ENCODE measurements around the gene LY6G5C.
A peak's percentile ranks its signal among the peaks of the same experiment; 100 is the strongest.
"Not testable (repeated sequence)": the region's sequence is repeated elsewhere in the genome, so short reads cannot be mapped to it uniquely, and the experiment has no call there.

The LY6G5C gene

DNA sequence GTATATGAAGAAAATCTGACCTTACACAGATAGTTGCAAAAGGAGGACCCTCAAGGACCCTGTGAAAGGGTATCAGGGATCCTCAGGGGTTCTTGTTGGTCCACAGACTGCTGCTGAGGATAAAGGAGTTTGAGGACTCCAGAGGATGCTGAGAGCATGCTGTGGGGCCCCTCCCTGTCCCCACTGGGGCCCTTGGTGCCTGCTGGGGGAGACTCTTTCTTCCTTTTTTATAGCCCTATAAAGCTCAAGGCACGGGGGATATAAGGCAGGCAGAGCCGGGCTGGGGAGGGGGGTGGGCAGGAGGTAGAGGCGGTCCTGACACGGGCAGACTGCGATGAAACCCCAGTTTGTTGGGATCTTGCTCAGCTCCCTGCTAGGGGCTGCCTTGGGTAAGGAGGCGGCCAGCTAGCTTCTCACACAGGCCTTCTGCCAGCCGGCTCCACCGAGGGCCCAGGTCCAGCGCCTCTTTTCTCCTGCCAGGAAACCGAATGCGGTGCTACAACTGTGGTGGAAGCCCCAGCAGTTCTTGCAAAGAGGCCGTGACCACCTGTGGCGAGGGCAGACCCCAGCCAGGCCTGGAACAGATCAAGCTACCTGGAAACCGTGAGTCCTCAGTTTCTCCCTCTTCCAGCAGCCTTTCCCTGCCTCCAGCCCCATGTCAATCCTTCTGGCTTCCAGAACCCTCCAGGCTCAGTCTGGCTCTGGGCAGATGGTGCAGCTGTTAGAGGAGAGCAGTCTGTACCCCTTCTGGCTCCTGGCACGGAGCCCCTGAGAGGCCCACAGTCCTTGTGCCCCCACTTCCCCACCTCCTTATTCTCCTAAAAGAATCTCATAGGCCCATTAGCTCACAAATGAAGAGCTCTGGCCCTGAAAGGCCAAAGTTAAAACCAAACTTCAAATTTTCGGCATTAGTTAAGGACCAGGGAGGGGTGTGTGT is 34.4 kb upstream of the LY6G5C start, which contains the start of gene LY6G6D:
Gene LY6G6D, plus strand, starts transcription at position 327 of the 937 bp plus-strand sequence. Its CDS starts 8 bp downstream, at position 335.
- DNase-seq: no peak

DNA sequence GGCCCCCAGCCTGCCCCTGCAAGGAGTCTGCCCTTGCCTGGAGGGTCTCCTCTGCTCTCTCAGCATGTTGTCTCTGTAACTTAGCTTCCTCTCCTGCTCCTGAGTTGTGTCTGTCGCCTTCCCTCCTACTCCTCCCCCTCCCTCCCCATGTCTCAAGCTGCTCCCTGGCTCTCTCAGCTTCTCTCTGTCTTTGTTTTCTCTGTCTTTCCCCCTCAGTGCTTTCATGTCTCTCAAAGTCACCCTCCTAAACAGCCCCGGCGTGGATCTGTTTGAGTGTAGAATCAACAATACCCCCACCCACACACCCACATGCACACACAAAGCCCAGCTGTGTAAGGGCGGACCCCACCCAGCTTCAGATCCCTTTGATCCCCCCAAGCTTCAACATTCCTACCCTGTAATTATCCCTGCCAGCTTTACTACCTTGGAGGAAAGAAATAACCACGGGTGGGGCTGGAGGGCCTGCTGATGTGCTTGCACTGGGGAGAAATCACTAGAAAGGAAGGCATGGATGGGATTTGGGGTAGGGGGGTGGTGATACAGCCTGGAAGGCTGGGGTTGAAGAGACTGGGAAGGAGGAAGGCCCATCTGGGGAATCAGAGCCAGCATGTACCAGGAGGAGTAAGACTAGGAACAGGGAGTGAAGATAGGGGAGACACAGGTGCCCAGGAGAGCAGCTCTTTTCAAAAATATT is 33.3 kb upstream of the LY6G5C start:
- no peak for DNase-seq

DNA sequence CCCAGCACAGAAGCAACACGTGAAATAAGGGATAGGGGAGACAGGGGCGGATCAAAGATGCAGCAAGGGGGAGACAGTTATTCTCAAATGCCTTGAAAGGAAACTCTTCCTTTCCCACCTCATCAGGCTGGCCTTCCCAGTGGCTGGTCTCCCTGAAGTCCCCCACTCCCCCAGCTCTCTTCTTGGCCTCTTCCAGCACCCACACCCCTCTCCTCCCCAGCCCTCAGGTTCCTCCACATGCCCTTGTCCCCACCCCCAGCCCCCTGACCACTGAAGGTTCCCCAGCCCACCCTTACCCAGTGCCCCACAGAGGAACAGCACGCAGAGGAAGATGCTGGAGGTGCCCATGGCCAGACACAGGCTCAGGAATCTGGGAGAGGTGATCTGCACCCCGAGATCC is 32.6 kb upstream of the LY6G5C start:
- DNase-seq: no peak

DNA sequence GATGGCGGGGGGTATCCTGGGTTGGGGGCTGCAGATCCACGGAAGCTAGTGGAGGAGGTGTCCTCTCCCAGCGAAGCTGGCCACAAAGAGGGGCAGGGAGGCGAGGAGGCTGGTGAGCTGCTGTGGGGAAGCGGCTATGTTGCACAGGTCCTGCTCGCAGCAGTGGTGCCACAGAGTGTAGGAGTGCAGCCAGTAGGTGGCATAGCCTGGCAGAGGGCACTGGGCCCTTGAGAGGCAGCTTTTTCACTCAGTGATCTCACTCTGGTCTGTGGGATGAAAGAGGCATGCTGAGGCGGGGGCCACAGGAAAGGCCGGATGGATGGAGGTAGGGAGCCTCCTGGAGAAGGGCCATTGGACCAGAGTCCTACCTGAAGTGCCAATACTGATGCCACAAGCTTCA is 31.4 kb upstream of the LY6G5C start:
- no peak for DNase-seq

DNA sequence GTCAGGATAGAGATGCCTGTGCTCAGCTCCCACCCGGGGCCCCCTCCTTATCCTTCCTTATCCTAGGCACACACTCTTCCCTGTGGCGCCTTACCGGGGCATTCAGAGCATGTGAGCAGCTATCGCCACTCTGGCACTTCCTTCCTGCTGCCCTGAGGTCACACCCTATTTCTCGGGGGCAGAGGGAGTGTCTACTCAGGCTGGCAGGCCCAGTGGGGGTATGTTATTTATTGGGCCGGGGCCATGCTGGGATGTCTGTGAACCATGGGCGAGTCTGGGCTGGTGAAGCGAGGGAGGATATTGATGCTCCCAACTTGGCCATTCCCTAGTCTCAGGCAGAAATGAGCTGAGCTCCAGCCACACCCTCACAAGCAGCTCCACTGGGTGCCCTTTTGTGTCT is 30.4 kb upstream of the LY6G5C start:
- peak; percentile 40 for DNase-seq

DNA sequence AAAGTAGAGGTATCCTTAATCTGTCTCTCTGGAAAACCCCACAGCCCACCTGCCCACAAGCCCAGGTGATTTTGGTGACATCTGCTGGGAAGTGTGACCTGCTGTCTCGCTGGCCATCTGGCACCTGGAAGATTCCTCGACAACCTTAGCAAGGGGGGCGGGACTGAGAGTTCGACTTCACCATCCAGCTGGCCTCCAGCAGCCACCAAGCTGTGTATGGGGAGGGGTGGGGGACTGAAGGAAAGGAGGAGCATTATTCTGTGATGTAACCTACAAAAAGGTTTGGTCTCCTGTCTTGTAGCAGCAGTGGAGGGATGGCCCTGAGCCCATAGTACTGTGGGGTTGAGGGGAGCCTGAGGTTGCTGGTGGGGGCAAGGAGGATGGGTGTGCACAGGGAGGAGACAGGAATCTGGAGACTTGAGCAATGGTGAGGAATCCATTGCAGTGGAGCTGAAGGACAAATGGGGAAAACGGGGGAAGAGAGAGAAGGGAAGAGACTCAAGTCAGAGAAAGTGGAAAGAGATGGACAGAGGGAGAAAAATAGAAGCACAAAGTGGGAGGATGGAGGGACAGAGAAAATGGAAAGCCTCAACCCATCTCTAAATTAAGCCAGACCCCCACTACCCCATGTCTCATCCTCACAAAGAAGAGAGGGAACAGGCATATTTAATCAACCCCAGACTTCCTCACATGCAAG is 29.8 kb upstream of the LY6G5C start:
- no peak for DNase-seq

DNA sequence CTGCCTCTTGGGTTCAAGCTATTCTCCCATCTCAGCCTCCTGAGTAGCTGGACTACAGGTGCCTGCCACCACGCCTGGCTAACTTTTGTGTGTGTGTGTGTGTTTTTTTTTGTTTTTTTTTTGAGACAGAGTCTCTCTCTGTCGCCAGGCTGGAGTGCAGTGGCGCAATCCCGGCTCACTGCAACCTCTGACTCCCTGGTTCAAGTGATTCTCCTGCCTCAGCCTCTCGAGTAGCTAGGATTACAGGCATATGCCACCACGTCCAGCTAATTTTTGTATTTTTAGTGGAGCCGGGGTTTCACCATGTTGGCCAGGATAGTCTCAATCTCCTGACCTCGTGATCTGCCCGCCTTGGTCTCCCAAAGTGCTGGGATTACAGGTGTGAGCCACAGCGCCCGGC is 28.3 kb upstream of the LY6G5C start:
- DNase-seq: not testable (repeated sequence)

DNA sequence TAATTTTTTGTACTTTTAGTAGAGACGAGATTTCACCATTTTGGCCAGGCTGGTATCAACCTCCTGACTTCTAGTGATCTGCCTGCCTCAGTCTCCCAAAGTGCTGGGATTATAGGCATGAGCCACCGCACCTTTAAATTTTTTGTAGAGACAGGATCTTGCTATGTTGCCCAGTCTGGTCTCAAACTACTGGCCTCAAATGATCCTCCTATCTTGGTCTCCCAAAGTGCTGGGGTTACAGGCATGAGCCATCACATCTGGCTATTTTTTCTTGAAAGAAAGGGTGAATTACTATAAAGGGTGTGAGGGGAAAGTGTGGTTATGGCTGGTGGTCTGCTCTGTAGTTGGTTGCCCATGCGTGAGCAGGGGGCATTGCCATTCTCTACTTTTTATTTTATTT is 27.4 kb upstream of the LY6G5C start:
- no peak for DNase-seq

DNA sequence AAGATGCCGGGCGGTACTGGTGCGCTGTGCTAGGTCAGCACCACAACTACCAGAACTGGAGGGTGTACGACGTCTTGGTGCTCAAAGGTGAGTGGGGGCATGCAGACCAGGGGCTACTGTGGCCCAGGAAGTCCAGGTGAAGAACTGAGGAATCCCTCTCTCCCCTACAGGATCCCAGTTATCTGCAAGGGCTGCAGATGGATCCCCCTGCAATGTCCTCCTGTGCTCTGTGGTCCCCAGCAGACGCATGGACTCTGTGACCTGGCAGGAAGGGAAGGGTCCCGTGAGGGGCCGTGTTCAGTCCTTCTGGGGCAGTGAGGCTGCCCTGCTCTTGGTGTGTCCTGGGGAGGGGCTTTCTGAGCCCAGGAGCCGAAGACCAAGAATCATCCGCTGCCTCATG is 26.8 kb upstream of the LY6G5C start:
- DNase-seq: no peak

DNA sequence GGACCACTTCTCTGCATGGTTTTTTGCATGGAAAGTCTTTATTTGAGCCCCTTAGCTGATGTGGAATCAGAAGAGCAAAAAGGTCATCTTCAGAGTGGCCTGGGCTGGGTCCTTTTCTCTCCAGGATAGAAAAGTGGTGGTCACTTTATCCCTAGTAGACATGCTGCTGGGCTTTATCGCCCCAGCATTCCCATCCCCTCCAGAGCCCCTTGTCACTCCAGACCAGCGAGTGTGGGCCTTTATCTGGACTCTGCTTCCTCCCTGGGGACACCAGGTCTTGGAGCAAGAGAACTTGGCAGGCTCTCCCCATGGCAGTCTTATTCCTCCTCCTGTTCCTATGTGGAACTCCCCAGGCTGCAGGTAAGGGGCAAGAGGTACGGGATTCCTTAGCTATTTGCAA is 25.7 kb upstream of the LY6G5C start, which contains the start of gene LY6G6F:
Gene LY6G6F, plus strand, starts transcription at position 268 of the 400 bp plus-strand sequence. Its CDS starts 41 bp downstream, at position 309.
- DNase-seq: no peak

DNA sequence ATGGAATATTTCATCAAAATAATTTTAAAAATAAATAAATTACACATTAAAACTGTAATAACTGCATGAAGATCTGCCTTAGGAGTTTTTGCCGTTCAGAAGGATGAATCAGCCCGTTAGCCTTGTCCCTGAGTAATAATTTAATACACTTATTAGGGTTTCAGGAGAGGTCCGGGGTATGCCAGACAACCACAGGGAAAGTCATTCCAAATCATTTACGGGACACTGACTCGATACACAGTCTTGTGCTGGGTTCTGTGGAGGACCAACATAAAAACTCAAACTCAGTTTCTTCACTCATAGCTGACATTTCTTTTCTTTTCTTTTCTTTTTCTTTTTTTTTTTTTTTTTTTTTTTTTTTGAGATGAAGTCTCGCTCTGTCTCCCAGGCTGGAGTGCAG is 25.1 kb upstream of the LY6G5C start:
- no peak for DNase-seq

DNA sequence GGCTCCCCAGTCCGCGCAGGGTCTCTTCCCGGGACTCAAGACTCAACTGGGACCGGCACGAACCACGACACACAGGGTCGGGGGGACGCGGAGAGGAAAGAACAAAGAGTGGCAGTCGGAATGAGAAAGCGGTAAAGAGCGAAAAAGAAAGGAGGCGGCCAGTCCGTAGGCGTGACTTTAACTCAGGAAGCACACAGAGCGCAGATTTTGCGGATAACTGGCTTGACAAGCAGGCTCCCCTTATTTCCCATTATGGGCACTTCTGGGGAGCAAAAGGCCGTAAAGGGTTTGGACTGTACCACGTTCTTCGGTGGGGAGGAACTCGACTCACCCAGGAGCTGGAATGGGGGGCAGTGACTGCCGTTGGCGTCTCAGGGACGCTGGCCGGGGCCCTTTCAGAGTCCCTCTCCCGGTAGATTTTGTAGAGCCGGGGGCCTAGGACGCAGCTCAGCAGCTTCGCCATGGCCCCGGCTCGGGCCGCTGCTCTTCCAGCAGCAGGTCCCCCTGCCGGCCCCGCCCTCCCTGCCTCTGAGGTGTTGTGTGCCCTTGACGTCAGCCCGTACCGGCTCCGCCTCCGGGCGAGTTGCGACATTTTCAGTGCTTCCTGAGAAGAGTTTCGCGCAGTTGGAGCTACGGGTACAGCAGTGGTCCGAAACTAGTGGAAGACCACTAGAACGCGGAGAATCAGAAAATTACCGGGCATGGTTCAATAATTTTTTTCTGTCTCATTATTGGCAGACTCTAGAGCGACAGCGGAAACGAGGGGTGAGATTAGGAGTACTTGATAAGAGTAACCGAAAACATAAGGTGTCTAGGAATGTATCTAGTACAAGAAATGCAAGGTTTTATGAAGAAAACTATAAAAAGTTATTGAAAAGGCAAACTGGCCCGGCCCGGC is 22.2 kb upstream of the LY6G5C start, which contains the start of gene ABHD16A:
Gene ABHD16A, minus strand, starts transcription at position 506 of the 898 bp plus-strand sequence. Its CDS starts 43 bp downstream, at position 463.
- DNase-seq: peak; percentile 99

DNA sequence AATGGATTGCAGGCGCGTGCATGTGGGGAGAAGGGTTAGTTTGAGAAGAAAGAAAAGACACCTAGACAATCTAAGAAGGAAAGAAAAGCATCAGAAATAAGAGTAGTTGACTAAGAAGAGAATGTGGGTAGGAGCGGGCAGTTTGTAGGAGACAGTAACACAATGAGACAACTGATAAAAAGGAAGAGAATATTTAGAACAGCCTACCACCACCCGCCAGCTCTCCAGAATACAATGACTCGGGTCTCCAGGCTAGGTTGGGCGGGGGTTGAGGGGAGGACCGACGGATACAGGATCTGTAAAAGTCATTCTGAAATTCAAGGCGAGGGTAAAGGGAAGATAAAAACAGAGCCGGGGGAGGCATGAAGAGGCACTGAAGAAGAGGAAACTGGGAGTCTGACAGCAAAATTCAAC is 21.5 kb upstream of the LY6G5C start:
- DNase-seq: no peak

DNA sequence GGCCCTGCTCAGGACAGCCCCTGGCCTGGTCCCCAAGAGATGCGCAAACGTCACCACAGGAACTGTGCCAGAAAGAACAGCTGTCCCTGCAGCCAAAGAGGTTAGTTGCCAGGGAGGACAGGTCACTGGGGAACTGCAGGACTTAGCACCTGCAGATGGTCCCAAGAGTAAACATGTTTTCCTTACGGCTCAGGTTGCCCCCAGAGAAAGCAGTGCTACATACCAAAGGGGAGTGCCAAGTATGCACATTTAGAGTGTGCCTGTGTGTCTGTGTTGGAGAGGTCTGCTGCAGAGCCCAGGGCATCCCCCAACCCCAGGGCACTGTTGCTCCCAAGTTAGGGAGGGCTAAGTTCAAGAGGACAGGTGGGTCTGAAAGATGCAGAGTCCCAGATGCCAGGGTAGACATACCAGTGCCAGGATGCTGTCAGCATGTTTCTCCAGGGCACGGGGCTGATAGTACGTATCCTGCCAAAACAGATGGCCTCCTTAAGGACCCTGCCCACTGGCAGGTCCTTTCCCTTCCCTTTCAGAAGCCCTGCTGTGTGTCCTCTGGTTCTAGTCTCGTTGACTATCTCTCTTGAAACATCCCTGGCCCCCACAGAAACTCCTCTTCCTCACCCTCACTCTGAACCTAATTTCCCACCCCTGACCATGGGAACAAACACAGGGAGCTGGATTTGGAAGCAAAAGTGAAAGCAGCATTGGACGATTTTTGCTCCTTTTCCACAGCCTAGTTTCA is 21.0 kb upstream of the LY6G5C start:
- DNase-seq: peak; percentile 52

DNA sequence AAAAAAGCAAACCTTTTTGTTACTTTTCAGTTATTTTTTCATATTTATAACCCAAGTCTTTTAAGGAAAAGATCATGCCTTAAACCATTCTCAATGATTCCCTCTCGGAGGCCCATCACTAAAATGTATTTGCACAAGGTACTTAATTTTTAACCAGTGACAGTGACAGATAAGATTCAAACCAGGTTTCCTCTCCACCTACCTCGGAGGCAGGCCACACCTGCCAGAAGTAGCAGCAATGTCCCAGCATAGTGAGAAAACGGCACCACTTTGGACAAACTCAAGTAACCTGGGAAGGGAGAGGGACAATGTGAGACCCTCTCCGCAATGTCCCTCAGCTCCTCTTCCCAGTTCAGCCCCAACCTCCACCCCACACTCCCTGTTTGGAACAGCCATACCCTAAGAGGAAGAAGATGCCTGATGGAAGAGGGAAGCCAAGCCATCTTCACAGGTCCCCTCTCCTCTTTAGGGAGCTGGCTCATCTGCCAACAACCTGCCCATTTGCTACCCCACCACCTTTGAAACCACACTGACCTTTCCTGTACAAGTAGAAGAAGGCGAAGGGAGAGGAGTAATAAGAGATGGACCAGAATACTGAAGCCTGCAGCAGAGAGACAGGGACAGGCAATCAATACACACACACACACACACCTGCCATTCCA is 20.0 kb upstream of the LY6G5C start:
- no peak for DNase-seq

DNA sequence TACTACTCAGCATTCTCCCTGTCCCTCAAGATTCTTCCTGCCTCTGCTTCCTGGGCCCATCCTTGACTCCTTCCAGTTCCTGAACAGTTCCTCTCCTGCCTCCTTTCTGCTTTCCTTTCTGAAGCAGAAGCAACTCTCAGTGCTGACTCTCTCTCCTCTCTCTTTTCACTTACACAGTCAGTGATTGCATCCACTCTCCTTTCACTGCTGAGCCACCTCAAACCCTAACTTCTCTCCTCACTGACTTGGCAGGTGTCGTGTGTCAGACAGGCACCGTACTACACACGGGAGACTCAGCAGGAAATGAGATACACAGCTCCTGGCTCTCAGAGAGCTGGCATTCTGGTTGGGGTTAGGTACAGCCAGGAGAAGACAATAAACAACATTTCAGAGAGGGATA is 16.7 kb upstream of the LY6G5C start:
- no peak for DNase-seq

DNA sequence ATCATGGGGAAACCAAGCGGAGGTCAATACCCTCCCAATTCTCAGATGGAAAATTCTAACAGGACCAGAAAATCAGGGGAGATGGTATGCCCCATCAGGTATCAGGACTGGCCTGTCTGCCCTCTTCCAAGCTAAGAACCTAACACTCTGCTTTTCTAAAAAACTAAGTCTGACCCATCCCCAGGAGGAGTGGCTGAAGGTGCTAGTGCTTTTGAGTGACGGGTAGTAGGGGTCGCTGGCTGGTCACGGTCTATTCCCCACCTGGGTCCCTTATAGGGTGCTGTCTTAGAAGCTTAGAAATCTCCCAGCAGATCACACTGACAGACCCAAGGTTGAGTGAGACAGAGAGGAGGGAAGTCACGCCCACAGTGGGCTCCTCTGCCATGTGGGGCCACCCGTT is 12.7 kb upstream of the LY6G5C start:
- no peak for DNase-seq

DNA sequence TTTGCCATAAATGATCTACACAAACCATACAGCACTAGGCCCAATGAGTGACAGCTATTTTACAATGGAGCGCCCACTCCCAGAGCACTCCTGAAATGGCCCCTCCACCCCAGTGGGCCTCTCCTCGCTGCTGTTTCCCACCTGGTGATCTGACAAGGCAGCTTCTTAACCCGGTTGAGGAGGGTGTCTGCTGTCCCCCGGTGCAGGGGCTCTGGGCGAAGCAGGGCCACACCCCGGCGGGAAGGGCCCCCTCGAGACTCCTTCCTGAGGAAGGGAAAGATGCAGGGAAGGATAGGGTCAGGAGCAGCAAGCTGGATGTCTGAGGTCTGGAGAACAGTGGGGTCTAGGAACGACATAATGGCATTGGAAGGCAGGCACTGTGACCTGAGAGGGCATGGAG is 12.0 kb upstream of the LY6G5C start:
- DNase-seq: no peak

DNA sequence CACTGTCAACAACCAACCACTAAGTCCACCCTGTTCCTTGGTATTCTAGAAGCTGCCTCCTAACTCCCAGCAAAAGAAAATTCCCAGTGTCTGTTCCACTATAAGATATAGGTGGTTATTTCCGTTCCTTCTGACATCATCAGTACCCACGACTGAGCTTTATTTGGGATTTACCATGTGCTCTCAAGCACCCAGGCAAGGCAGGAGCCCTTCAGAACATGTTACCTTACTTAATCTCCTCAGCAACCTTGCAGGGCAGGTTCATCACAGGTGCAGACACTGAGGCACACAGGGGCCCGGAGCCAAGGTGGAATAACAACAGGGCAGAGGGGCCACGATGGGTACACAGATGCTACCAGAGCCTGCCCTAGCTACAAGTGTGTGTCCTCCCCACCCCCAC is 11.5 kb upstream of the LY6G5C start:
- no peak for DNase-seq

DNA sequence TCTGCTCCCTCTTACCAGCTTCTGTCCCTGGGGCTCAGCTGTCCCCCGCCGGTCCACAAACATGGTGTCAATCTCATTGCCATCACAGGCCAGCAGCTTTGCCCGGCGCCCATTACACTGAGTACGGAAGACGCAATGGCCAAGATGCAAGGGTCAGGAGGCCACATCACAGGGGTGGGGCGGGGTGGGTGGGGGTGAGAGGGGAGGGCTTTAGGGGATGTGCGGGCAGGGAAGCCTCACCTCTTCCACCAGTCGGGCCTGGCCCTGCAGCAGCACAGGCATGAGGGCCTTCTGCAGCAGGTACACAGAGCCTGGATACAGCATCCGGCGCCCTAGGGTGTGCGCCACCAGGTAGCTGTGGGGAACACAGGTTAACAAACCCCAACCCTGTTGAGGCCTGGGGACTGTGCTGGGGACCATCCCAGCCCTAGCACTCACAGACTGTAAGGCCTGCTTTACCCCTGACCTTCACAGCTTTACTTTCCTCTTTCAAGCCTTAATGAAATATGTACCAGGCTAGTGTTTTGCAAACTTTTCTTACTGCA is 10.8 kb upstream of the LY6G5C start:
- no peak for DNase-seq

DNA sequence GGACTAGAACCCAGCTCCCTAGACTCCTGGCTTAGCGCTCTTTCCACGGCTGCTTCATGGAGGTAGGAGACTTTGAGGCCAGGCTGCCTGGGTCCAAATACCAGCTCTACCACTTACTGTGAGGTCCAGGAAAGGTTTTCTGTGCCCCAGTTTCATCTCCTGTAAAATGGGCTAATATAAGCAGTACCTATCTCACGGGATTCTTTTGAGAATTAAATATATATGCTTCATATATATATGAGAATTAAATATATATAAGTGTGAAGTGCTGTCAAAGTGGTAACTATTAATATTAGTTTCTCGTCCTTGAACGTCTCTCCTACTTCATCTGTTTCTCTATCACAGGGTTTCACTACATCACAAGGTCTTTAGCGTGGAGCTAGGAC is 10.2 kb upstream of the LY6G5C start:
- DNase-seq: no peak

All from inflammatory macrophage treated with lipopolysaccharide for 4 hours (primary cell).